ENCODE data around the gene OR14A2.
"Not testable (repeated sequence)": the region's sequence is repeated elsewhere in the genome, so short reads cannot be mapped to it uniquely, and the experiment has no call there.

Gene OR14A2

GRCh38 chr1:247748041-247748440, at the start of gene OR14A2:
Gene OR14A2 (minus strand): TSS chr1:247748141.
- intact Hi-C loops (cut with micrococcal nuclease), result no loop called here
- Mint-ChIP-seq H3K4me3 (no peak within 1 kb of the TSS), H3K36me3 (ENCODE audit: low read depth) (no peaks in the 10 kb centered on the region), H3K27me3 (no peaks in the 10 kb centered on the region), H3K9me3 (peaks cover 24% of the 10 kb centered on the region), H3K27ac (no peak within 1 kb of the TSS), H3K4me1 (ENCODE audit: low read depth) (no peaks in the 10 kb centered on the region)

- Mint-ChIP-seq H3K9me3 (peaks cover 7% of the 10 kb centered on the region), H3K36me3 (ENCODE audit: low read depth) (no peaks in the 10 kb centered on the region)
These were observed 49.6 kb upstream of the OR14A2 start for GRCh38 chr1:247797518-247797917.

GRCh38 chr1:247769603-247770002, 21.7 kb upstream of the OR14A2 start:
- Mint-ChIP-seq H3K4me1 (ENCODE audit: low read depth) (no peaks in the 10 kb centered on the region), H3K27me3 (no peaks in the 10 kb centered on the region), H3K27ac (no peak overlapping the region), H3K4me3 (no peak overlapping the region), H3K36me3 (ENCODE audit: low read depth) (no peaks in the 10 kb centered on the region), H3K9me3 (no peaks in the 10 kb centered on the region)
- intact Hi-C loops (cut with micrococcal nuclease), result no loop called here

More at GRCh38 chr1:247797518-247797917, 49.6 kb upstream of the OR14A2 start:
- H3K4me3 Mint-ChIP-seq, result no peak overlapping the region
- no peaks in the 10 kb centered on the region for H3K27me3 Mint-ChIP-seq
- no peak overlapping the region for H3K27ac Mint-ChIP-seq
- no peaks in the 10 kb centered on the region for H3K4me1 Mint-ChIP-seq (ENCODE audit: low read depth)
- intact Hi-C loops (cut with micrococcal nuclease), result no loop called here

- no peaks in the 10 kb centered on the region for H3K4me1 Mint-ChIP-seq (ENCODE audit: low read depth)
- peaks cover 9% of the 10 kb centered on the region for H3K9me3 Mint-ChIP-seq
- H3K4me3 Mint-ChIP-seq, result no peak within 1 kb of the TSS
- no peaks in the 10 kb centered on the region for H3K36me3 Mint-ChIP-seq (ENCODE audit: low read depth)
- intact Hi-C loops (cut with micrococcal nuclease), result no loop called here
- H3K27ac Mint-ChIP-seq, result no peak within 1 kb of the TSS
- H3K27me3 Mint-ChIP-seq, result no peaks in the 10 kb centered on the region
These were observed 12.5 kb upstream of the OR14A2 start, which contains the start of gene OR1C1 for GRCh38 chr1:247760456-247760855. Gene OR1C1 (minus strand): TSS chr1:247760556. CDS start chr1:247758406, 2,150 bp downstream.

- H3K27me3 Mint-ChIP-seq; H3K36me3 Mint-ChIP-seq (ENCODE audit: low read depth); intact Hi-C loops (cut with micrococcal nuclease); H3K27ac Mint-ChIP-seq; H3K4me1 Mint-ChIP-seq (ENCODE audit: low read depth); H3K4me3 Mint-ChIP-seq: not testable (repeated sequence)
- H3K9me3 Mint-ChIP-seq, result peaks cover 30% of the 10 kb centered on the region
These were observed 6.4 kb upstream of the OR14A2 start for GRCh38 chr1:247754311-247754710.

GRCh38 chr1:247749870-247750269, 1.9 kb upstream of the OR14A2 start:
- H3K36me3 Mint-ChIP-seq (ENCODE audit: low read depth), result no peaks in the 10 kb centered on the region
- H3K9me3 Mint-ChIP-seq, result peaks cover 24% of the 10 kb centered on the region
- H3K27ac Mint-ChIP-seq, result no peak overlapping the region
- H3K4me1 Mint-ChIP-seq (ENCODE audit: low read depth), result no peaks in the 10 kb centered on the region
- no peak overlapping the region for H3K4me3 Mint-ChIP-seq
- H3K27me3 Mint-ChIP-seq, result no peaks in the 10 kb centered on the region
- intact Hi-C loops (cut with micrococcal nuclease), result no loop called here

- no peak overlapping the region for H3K27ac Mint-ChIP-seq
- no peaks in the 10 kb centered on the region for H3K27me3 Mint-ChIP-seq
- no peak overlapping the region for H3K4me3 Mint-ChIP-seq
- H3K36me3 Mint-ChIP-seq (ENCODE audit: low read depth), result no peaks in the 10 kb centered on the region
- H3K9me3 Mint-ChIP-seq, result peaks cover 24% of the 10 kb centered on the region
- no peaks in the 10 kb centered on the region for H3K4me1 Mint-ChIP-seq (ENCODE audit: low read depth)
- intact Hi-C loops (cut with micrococcal nuclease), result no loop called here
These were observed 325 bp downstream of the OR14A2 start for GRCh38 chr1:247747616-247748015.

- Mint-ChIP-seq H3K27me3 (no peaks in the 10 kb centered on the region), H3K4me3 (no peak overlapping the region), H3K27ac (no peak overlapping the region), H3K9me3 (peaks cover 24% of the 10 kb centered on the region), H3K36me3 (ENCODE audit: low read depth) (no peaks in the 10 kb centered on the region), H3K4me1 (ENCODE audit: low read depth) (no peaks in the 10 kb centered on the region)
- intact Hi-C loops (cut with micrococcal nuclease), result no loop called here
These were observed 1.5 kb downstream of the OR14A2 start for GRCh38 chr1:247746391-247746935.

GRCh38 chr1:247742215-247742760, 5.7 kb downstream of the OR14A2 start:
- H3K27ac Mint-ChIP-seq; H3K9me3 Mint-ChIP-seq; H3K36me3 Mint-ChIP-seq (ENCODE audit: low read depth); H3K4me1 Mint-ChIP-seq (ENCODE audit: low read depth); H3K4me3 Mint-ChIP-seq; H3K27me3 Mint-ChIP-seq; intact Hi-C loops (cut with micrococcal nuclease): not testable (repeated sequence)

- Mint-ChIP-seq H3K4me3 (no peak overlapping the region), H3K36me3 (ENCODE audit: low read depth) (no peaks in the 10 kb centered on the region), H3K4me1 (ENCODE audit: low read depth) (no peaks in the 10 kb centered on the region), H3K27me3 (no peaks in the 10 kb centered on the region), H3K9me3 (no peaks in the 10 kb centered on the region), H3K27ac (no peak overlapping the region)
- intact Hi-C loops (cut with micrococcal nuclease), result no loop called here
These were observed 6.2 kb downstream of the OR14A2 start for GRCh38 chr1:247741756-247742155.

GRCh38 chr1:247740721-247741120, 7.2 kb downstream of the OR14A2 start:
- no peaks in the 10 kb centered on the region for H3K36me3 Mint-ChIP-seq (ENCODE audit: low read depth)
- intact Hi-C loops (cut with micrococcal nuclease), result no loop called here
- no peaks in the 10 kb centered on the region for H3K4me1 Mint-ChIP-seq (ENCODE audit: low read depth)
- no peaks in the 10 kb centered on the region for H3K9me3 Mint-ChIP-seq
- H3K27ac Mint-ChIP-seq, result no peak overlapping the region
- no peak overlapping the region for H3K4me3 Mint-ChIP-seq
- no peaks in the 10 kb centered on the region for H3K27me3 Mint-ChIP-seq

- H3K27me3 Mint-ChIP-seq, result no peaks in the 10 kb centered on the region
- H3K4me1 Mint-ChIP-seq (ENCODE audit: low read depth), result no peaks in the 10 kb centered on the region
- H3K27ac Mint-ChIP-seq, result no peak within 1 kb of the TSS
- H3K36me3 Mint-ChIP-seq (ENCODE audit: low read depth), result no peaks in the 10 kb centered on the region
- H3K4me3 Mint-ChIP-seq, result no peak within 1 kb of the TSS
- H3K9me3 Mint-ChIP-seq, result no peaks in the 10 kb centered on the region
- intact Hi-C loops (cut with micrococcal nuclease), result no loop called here
These were observed 9.6 kb downstream of the OR14A2 start, which contains the start of gene OR14K1 for GRCh38 chr1:247738315-247738714. Gene OR14K1 (plus strand): TSS chr1:247738615. CDS start chr1:247738615, 0 bp downstream.

- peaks cover 11% of the 10 kb centered on the region for H3K9me3 Mint-ChIP-seq
- no peaks in the 10 kb centered on the region for H3K4me1 Mint-ChIP-seq (ENCODE audit: low read depth)
- no peaks in the 10 kb centered on the region for H3K36me3 Mint-ChIP-seq (ENCODE audit: low read depth)
- H3K27me3 Mint-ChIP-seq, result no peaks in the 10 kb centered on the region
- H3K4me3 Mint-ChIP-seq, result no peak overlapping the region
- intact Hi-C loops (cut with micrococcal nuclease), result no loop called here
- no peak overlapping the region for H3K27ac Mint-ChIP-seq
These were observed 26.7 kb downstream of the OR14A2 start for GRCh38 chr1:247721222-247721621.

GRCh38 chr1:247716546-247716945, 31.4 kb downstream of the OR14A2 start, which contains the start of gene OR6F1:
Gene OR6F1 (minus strand): TSS chr1:247716646. CDS start chr1:247712755, 3,891 bp downstream.
- intact Hi-C loops (cut with micrococcal nuclease), result no loop called here
- H3K27me3 Mint-ChIP-seq, result no peaks in the 10 kb centered on the region
- no peaks in the 10 kb centered on the region for H3K4me1 Mint-ChIP-seq (ENCODE audit: low read depth)
- no peaks in the 10 kb centered on the region for H3K36me3 Mint-ChIP-seq (ENCODE audit: low read depth)
- no peak within 1 kb of the TSS for H3K4me3 Mint-ChIP-seq
- H3K27ac Mint-ChIP-seq, result no peak within 1 kb of the TSS
- peaks cover 8% of the 10 kb centered on the region for H3K9me3 Mint-ChIP-seq

GRCh38 chr1:247713753-247714152, 34.2 kb downstream of the OR14A2 start:
- Mint-ChIP-seq H3K27ac (no peak overlapping the region), H3K27me3 (no peaks in the 10 kb centered on the region), H3K36me3 (ENCODE audit: low read depth) (no peaks in the 10 kb centered on the region), H3K4me1 (ENCODE audit: low read depth) (no peaks in the 10 kb centered on the region), H3K9me3 (peaks cover 20% of the 10 kb centered on the region), H3K4me3 (no peak overlapping the region)
- intact Hi-C loops (cut with micrococcal nuclease), result no loop called here

Measured in dendritic cell treated with granulocyte-macrophage colony-stimulating factor and Interleukin-4, amounts not matched to agents 40 ng/mL and 50 ng/mL, for 4 days (primary cell).